Fibroblast of lung (primary cell): ENCODE results near the gene TAP1. TPM values are rescaled to one million over a fixed set of nuclear protein-coding genes. Genes with fewer than 3 reads are reported as not detected.

Experiments used
- DNase-seq, 2 donors: peaks; one replicate each; pipeline versions ENCODE4 v3.0.0 to v3.0.0-alpha.2; 2010; ENCODE audit warnings: low read depth in 2 of 2
- H2AFZ ChIP-seq: 2 replicates; pipeline ENCODE4 v1.5.1; 2012; ENCODE audit warnings: low read length, control low read depth, inconsistent platforms
- H3K27ac ChIP-seq: 2 replicates; pipeline ENCODE4 v1.5.1; 2011; ENCODE audit warnings: low read length, control low read depth; ENCODE audit not compliant: insufficient read depth
- H3K27me3 ChIP-seq: 2 replicates; pipeline ENCODE4 v1.5.1; 2011; ENCODE audit warnings: mild to moderate bottlenecking, low read length; ENCODE audit not compliant: control insufficient read depth, insufficient read depth
- H3K36me3 ChIP-seq: 2 replicates; pipeline ENCODE4 v1.5.1; 2011; ENCODE audit warnings: low read length; ENCODE audit not compliant: control insufficient read depth, insufficient read depth
- H3K4me1 ChIP-seq: 2 replicates; pipeline ENCODE4 v1.5.1; 2011; ENCODE audit warnings: low read length; ENCODE audit not compliant: control insufficient read depth, insufficient read depth; ENCODE audit errors: extremely low read depth
- H3K4me2 ChIP-seq: 2 replicates; pipeline ENCODE4 v1.5.1; 2011; ENCODE audit warnings: low read length, control low read depth; ENCODE audit not compliant: insufficient read depth; ENCODE audit errors: extremely low read depth
- H3K4me3 ChIP-seq, 4 experiments: fragments of 200-600 bp in 1 of 4; sonication (generic) in 1 of 4; replicated peaks in 1 of 4; 2 replicates each; pipeline ENCODE4 v1.5.1; 2011 to 2016; ENCODE audit warnings: low read length in 4 of 4, low read depth in 3 of 4, mild to moderate bottlenecking in 3 of 4, control low read depth in 2 of 4, inconsistent platforms in 1 of 4, mixed read lengths in 1 of 4; ENCODE audit not compliant: insufficient read depth in 1 of 4; ENCODE audit errors: control extremely low read depth in 1 of 4
- H3K79me2 ChIP-seq: 2 replicates; pipeline ENCODE4 v1.5.1; 2012; ENCODE audit warnings: mild to moderate bottlenecking, low read length, inconsistent platforms; ENCODE audit not compliant: control insufficient read depth, insufficient read depth
- H3K9ac ChIP-seq: 2 replicates; pipeline ENCODE4 v1.5.1; 2011; ENCODE audit warnings: mild to moderate bottlenecking, low read length, control low read depth; ENCODE audit not compliant: insufficient read depth
- H3K9me3 ChIP-seq: 2 replicates; pipeline ENCODE4 v1.5.1; 2012; ENCODE audit warnings: low read depth, low read length; ENCODE audit not compliant: control insufficient read depth, insufficient read depth
- H4K20me1 ChIP-seq: 2 replicates; pipeline ENCODE4 v1.5.1; 2011; ENCODE audit warnings: low read length; ENCODE audit not compliant: control insufficient read depth, insufficient read depth; ENCODE audit errors: extremely low read depth
- EZH2 ChIP-seq: IDR thresholded peaks from 2 replicates; pipeline ENCODE4 v1.5.1; 2012; ENCODE audit warnings: low read length, control low read depth, mild to moderate bottlenecking; ENCODE audit errors: missing control alignments
- polyA plus RNA-seq, 2 donors: library from polyadenylated mRNA; depleted of rRNA in 1 of 2; stranded (reverse) in 1 of 2; unstranded in 1 of 2; fragments of >200 nt; gene quantifications; 2 replicates each; pipeline ENCODE4 v1.2.1, GENCODE V29; 2011 to 2012; ENCODE audit warnings: missing spikeins in 1 of 2
- total RNA-seq: library from RNA; depleted of rRNA; stranded (reverse); fragments of >200 nt; gene quantifications from 2 replicates; pipeline ENCODE4 v1.2.1, GENCODE V29; 2014
- TF ChIP-seq, protein P1 (sequence below), 2 donors: IDR thresholded peaks in 1 of 2; conservative IDR thresholded peaks in 1 of 2; 1 replicate in 1 of 2; 2 replicates in 1 of 2; pipeline ENCODE4 v1.5.1; 2011 to 2012; ENCODE audit warnings: low read length in 2 of 2, control low read depth in 1 of 2, inconsistent platforms in 1 of 2, low read depth in 1 of 2, mild to moderate bottlenecking in 1 of 2

Gene TAP1
- total and polyA plus RNA-seq, 2 donors (not counting 1 experiment from before 2014, with no cell fraction given): 31.4 to 107 TPM

DNA sequence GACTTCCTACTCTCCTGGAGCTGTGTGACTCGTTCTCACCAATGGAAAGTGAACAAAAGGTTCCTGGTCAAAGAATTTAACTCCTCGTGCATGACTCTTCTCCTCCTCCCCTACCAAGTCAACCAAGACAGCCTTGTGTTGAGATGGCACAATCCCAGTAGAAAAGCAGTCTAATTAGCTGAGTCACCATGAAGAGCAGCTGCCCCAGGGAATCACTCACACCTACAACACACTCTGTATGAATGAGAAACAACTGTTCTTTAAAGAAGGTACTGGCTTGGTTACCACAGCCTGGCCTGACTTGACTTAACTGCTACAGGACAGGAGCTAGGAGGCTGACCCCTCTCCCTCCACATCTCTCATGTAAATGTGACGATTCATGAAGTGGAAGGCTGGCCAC is 33.8 kb downstream of the TAP1 start:
- DNase-seq: peak; percentile 41 to 80

DNA sequence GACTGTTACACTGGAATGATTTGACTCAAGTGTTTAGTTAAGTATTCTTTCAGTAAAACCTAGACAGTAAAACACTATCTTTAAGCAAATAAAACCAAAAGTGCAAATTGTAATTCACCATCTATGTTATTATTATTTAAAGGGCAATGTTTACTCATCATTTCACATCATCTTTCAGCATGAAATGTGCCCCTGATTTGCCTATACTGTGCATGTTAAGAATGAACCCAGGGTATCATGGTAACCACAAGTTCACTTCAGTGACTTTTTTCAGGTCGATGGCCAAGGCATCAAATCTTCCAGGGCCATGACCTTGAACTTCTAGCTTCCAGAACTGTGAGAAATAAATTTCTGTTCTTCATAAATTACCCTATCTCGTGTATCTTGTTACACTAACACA is 34.6 kb downstream of the TAP1 start:
- TF ChIP-seq EZH2: no peak
- TF ChIP-seq, protein P1, sequence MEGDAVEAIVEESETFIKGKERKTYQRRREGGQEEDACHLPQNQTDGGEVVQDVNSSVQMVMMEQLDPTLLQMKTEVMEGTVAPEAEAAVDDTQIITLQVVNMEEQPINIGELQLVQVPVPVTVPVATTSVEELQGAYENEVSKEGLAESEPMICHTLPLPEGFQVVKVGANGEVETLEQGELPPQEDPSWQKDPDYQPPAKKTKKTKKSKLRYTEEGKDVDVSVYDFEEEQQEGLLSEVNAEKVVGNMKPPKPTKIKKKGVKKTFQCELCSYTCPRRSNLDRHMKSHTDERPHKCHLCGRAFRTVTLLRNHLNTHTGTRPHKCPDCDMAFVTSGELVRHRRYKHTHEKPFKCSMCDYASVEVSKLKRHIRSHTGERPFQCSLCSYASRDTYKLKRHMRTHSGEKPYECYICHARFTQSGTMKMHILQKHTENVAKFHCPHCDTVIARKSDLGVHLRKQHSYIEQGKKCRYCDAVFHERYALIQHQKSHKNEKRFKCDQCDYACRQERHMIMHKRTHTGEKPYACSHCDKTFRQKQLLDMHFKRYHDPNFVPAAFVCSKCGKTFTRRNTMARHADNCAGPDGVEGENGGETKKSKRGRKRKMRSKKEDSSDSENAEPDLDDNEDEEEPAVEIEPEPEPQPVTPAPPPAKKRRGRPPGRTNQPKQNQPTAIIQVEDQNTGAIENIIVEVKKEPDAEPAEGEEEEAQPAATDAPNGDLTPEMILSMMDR (conservative IDR thresholded peaks at IDR 0.05 in 1 of 2, IDR thresholded peaks at IDR 0.05 in 1 of 2; ENCODE audit: low read depth in 1 of 2, low read length in 2 of 2): no peak
- Histone ChIP-seq H3K9me3 (no peaks in the 10 kb centered on the region), H3K9ac (no peak overlapping the region), H3K79me2 (no peaks in the 10 kb centered on the region), H3K4me1 (peaks cover 5% of the 10 kb centered on the region), H4K20me1 (no peaks in the 10 kb centered on the region), H3K27ac (no peak overlapping the region), H3K36me3 (no peaks in the 10 kb centered on the region), H2AFZ (no peak overlapping the region), H3K4me2 (no peak overlapping the region), H3K27me3 (no peaks in the 10 kb centered on the region), H3K4me3 (no peak overlapping the region)
- no peak for DNase-seq

More for the DNA sequence above, 33.8 kb downstream of the TAP1 start:
- Histone ChIP-seq H3K27ac (no peak overlapping the region), H3K4me2 (no peak overlapping the region), H3K36me3 (no peaks in the 10 kb centered on the region), H3K79me2 (no peaks in the 10 kb centered on the region), H3K9me3 (no peaks in the 10 kb centered on the region), H3K27me3 (no peaks in the 10 kb centered on the region), H3K9ac (no peak overlapping the region), H3K4me1 (peaks cover 5% of the 10 kb centered on the region), H3K4me3 (no peak overlapping the region), H2AFZ (no peak overlapping the region), H4K20me1 (no peaks in the 10 kb centered on the region)
- TF ChIP-seq, protein P1 (conservative IDR thresholded peaks at IDR 0.05 in 1 of 2, IDR thresholded peaks at IDR 0.05 in 1 of 2; ENCODE audit: low read depth in 1 of 2, low read length in 2 of 2): no peak
- TF ChIP-seq EZH2: no peak

DNA sequence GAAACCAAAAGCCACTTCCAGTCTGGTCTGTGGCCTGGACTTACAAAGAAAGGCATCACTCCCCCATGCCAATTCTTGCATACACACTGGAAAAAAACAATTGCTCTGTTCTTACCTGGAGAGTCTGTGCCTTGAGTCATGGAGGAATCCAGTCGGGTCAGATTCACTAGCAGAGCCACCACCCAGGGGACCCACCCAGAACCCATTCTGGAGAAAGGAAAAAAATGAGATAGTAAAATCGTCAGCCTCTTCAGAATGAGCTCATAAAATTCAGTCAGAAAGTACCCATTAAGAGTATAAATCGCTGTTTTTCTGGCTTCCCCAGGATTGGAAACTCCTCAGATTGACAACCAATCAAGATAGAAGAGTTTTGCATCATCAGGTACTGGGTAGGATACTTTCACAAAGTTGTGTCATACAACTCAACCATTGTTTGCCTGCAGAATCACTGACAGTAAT is 36.7 kb downstream of the TAP1 start, which contains the start of gene HLA-DOB:
Gene HLA-DOB (minus strand): TSS at position 257 of the 459 bp plus-strand sequence. CDS start 51 bp downstream, at position 206.
- no peak within 1 kb of the TSS for H3K4me2 ChIP-seq
- no peak within 1 kb of the TSS for H3K9ac ChIP-seq
- DNase-seq: peak; percentile 5 to 8

More for the DNA sequence above, 36.7 kb downstream of the TAP1 start, which contains the start of gene HLA-DOB:
- TF ChIP-seq, protein P1 (conservative IDR thresholded peaks at IDR 0.05 in 1 of 2, IDR thresholded peaks at IDR 0.05 in 1 of 2; ENCODE audit: low read depth in 1 of 2, low read length in 2 of 2): no peak
- no peak for TF ChIP-seq EZH2
- Histone ChIP-seq H3K27me3 (no peaks in the 10 kb centered on the region), H4K20me1 (no peaks in the 10 kb centered on the region), H3K9me3 (no peaks in the 10 kb centered on the region), H3K36me3 (no peaks in the 10 kb centered on the region), H3K27ac (no peak within 1 kb of the TSS), H3K4me1 (peaks cover 5% of the 10 kb centered on the region), H3K79me2 (no peaks in the 10 kb centered on the region), H3K4me3 (no peak within 1 kb of the TSS), H2AFZ (no peak within 1 kb of the TSS)
